Lower leg skin (tissue), 3 donors: ENCODE data around the gene NUCB1.

Experiments
- CTCF ChIP-seq, 3 donors: fragments of 450-650 bp; IDR thresholded peaks; one replicate each; pipeline ENCODE4 v1.5.1; 2016; ENCODE audit warnings: antibody characterized with exemption in 3 of 3, mild to moderate bottlenecking in 3 of 3, moderate library complexity in 2 of 3
- POLR2A ChIP-seq, 2 donors: fragments of 450-650 bp; IDR thresholded peaks; one replicate each; pipeline ENCODE4 v1.6.1; 2016 to 2017; ENCODE audit warnings: antibody characterized with exemption in 2 of 2, mild to moderate bottlenecking in 1 of 2, moderate library complexity in 1 of 2

DNA sequence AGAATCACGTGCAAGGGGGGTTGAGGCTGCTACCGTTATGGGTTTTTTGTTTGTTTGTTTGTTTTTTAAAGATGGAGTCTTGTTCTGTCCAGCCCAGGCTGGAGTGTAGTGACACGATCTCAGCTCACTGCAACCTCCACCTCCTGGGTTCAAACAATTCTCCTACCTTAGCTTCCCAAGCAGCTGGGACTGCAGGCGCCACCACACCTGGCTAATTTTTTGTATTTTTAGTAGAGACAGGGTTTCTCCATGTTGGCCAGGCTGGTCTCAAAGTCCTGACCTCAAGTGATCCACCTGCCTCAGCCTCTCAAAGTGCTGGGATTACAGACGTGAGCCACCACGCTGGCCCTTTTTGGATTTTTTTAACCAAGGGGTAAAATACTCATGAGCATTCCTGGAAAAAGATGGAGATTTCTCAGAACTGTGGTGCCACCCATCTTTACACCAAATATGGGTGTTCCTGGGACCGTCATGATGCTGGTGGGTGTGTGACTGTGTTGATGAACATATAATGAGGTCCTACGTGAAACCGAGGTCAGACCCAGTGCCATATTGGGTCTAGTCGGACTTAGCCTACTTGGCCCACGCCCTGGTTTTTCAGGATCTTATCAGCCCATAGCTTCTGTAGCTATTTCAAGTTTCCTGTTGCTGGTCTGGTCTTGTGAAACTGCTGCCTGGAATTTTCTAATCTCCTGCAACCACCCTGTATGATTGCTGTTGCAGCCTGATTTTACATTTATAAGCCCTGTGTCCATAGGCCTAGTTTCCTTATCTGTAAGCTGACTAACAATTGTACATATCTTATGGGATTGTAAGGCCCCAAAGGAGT, 21.7 kb upstream of the NUCB1 start:
- TF ChIP-seq CTCF (IDR thresholded peaks at IDR 0.05): no peak
- no peak for TF ChIP-seq POLR2A (IDR thresholded peaks at IDR 0.05)
